LNCAP (cell line): Measurements from ENCODE around the gene DMKN.

ENCODE experiments used
- CTCF ChIP-seq: fragments of 450-650 bp; IDR thresholded peaks from 2 replicates; pipeline ENCODE4 v1.5.1; 2017; ENCODE audit warnings: mild to moderate bottlenecking

The DMKN gene

GRCh38 chr19:35513628-35514281, at the start of gene DMKN:
Gene DMKN, minus strand, starts transcription at chr19:35513649. Its CDS starts 174 bp downstream, at chr19:35513475.
- TF ChIP-seq CTCF: no peak

GRCh38 chr19:35562776-35563175, 49.3 kb upstream of the DMKN start:
- no peak for TF ChIP-seq CTCF

- TF ChIP-seq CTCF: no peak
These were observed 48.9 kb upstream of the DMKN start for GRCh38 chr19:35562336-35562735.

GRCh38 chr19:35561436-35561835, 48.0 kb upstream of the DMKN start:
- no peak for TF ChIP-seq CTCF

- TF ChIP-seq CTCF: no peak
These were observed 47.2 kb upstream of the DMKN start for GRCh38 chr19:35560677-35561076.

- TF ChIP-seq CTCF: no peak
These were observed 46.8 kb upstream of the DMKN start for GRCh38 chr19:35560271-35560670.

GRCh38 chr19:35559781-35560180, 46.3 kb upstream of the DMKN start:
- no peak for TF ChIP-seq CTCF

- TF ChIP-seq CTCF: no peak
These were observed 45.8 kb upstream of the DMKN start for GRCh38 chr19:35559281-35559659.
